ENCODE measurements around the gene PTDSS2. TPM values are rescaled to one million over a fixed set of nuclear protein-coding genes. Genes with fewer than 3 reads are reported as not detected.
A peak's percentile ranks its signal among the peaks of the same experiment; 100 is the strongest.

Gene PTDSS2
- total RNA-seq, 1 experiment from 2014 or later, result 51.2 TPM

GRCh38 chr11:490186-490929 lies 40.3 kb downstream of the PTDSS2 start:
- no peak for DNase-seq (ENCODE audit: low read depth)

- no peak for DNase-seq (ENCODE audit: low read depth)
Observed at GRCh38 chr11:490930-491260, 40.8 kb downstream of the PTDSS2 start.

GRCh38 chr11:491358-491757 lies 41.3 kb downstream of the PTDSS2 start:
- DNase-seq (ENCODE audit: low read depth), result no peak

GRCh38 chr11:492427-493226 lies 42.5 kb downstream of the PTDSS2 start:
- no peak for DNase-seq (ENCODE audit: low read depth)

GRCh38 chr11:494761-495536 lies 44.9 kb downstream of the PTDSS2 start:
- peak; percentile 91 for DNase-seq (ENCODE audit: low read depth)

GRCh38 chr11:495537-495931 lies 45.5 kb downstream of the PTDSS2 start:
- peak; percentile 39 for DNase-seq (ENCODE audit: low read depth)

GRCh38 chr11:496834-497564 lies 46.9 kb downstream of the PTDSS2 start:
- no peak for DNase-seq (ENCODE audit: low read depth)

- no peak for DNase-seq (ENCODE audit: low read depth)
Observed at GRCh38 chr11:497565-498296, 47.7 kb downstream of the PTDSS2 start.

GRCh38 chr11:498297-499181 lies 48.5 kb downstream of the PTDSS2 start:
- DNase-seq (ENCODE audit: low read depth), result no peak

GRCh38 chr11:499201-500076 lies 49.4 kb downstream of the PTDSS2 start:
- DNase-seq (ENCODE audit: low read depth), result no peak

- no peak for DNase-seq (ENCODE audit: low read depth)
Observed at GRCh38 chr11:501001-501682, 51.1 kb downstream of the PTDSS2 start.

- no peak for DNase-seq (ENCODE audit: low read depth)
Observed at GRCh38 chr11:501683-502287, 51.7 kb downstream of the PTDSS2 start.

- DNase-seq (ENCODE audit: low read depth), result no peak
Observed at GRCh38 chr11:502288-503178, 52.5 kb downstream of the PTDSS2 start.

- DNase-seq (ENCODE audit: low read depth), result no peak
Observed at GRCh38 chr11:503179-503981, 53.3 kb downstream of the PTDSS2 start.

- no peak for DNase-seq (ENCODE audit: low read depth)
Observed at GRCh38 chr11:504053-504993, 54.2 kb downstream of the PTDSS2 start.
